ENCODE results near the gene CTNNA2. TPM values are rescaled to one million over a fixed set of nuclear protein-coding genes. Genes with fewer than 3 reads are reported as not detected.
A peak's percentile ranks its signal among the peaks of the same experiment; 100 is the strongest.

Gene CTNNA2
- total RNA-seq, 1 experiment from 2014 or later: 2.6 TPM

GRCh38 chr2:79630060-79630459, 117.2 kb downstream of the CTNNA2 start:
- Histone ChIP-seq H3K36me3 (replicated peaks; ENCODE audit: control insufficient read depth, insufficient read depth, low read length) (no peaks in the 10 kb centered on the region), H3K4me3 (ENCODE audit: insufficient read depth, low read depth, low read length) (no peak overlapping the region), H3K27me3 (ENCODE audit: control insufficient read depth, insufficient read depth, low read length) (no peaks in the 10 kb centered on the region)
- DNase-seq: no peak

DNA sequence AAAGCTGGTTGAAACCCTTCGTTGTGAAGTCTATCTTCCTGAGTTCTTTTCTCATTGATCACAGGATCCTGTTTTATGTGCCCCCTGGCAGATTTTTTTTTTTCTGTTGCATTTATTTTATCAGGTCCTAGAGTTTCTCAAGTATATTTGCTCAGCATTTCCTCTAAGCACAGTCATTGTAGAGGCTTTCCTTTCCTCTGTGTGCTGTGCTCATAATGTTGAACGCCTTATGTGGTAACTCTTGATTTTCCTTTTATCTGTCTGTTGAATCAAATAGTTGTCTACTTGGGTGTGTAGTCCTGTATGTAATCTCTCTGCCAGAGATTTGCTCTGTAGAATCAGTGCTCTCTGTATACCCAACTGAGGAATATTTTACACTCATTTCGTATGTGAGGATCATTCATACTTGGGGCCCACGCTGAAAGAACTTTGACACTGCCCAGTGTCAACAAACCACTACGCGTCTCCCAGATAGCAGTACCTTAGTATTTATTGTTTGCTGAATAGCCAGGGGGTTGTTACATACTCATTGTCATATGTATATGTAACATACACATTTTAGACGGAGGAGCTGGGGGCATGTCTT, 118.2 kb downstream of the CTNNA2 start:
- no peaks in the 10 kb centered on the region for H3K36me3 ChIP-seq (replicated peaks; ENCODE audit: control insufficient read depth, insufficient read depth, low read length)
- no peaks in the 10 kb centered on the region for H3K27me3 ChIP-seq (ENCODE audit: control insufficient read depth, insufficient read depth, low read length)
- no peak overlapping the region for H3K4me3 ChIP-seq (ENCODE audit: insufficient read depth, low read depth, low read length)
- no peak for DNase-seq

GRCh38 chr2:79638410-79638809, 125.6 kb downstream of the CTNNA2 start:
- no peaks in the 10 kb centered on the region for H3K27me3 ChIP-seq (ENCODE audit: control insufficient read depth, insufficient read depth, low read length)
- no peak overlapping the region for H3K4me3 ChIP-seq (ENCODE audit: insufficient read depth, low read depth, low read length)
- no peak for DNase-seq
- no peaks in the 10 kb centered on the region for H3K36me3 ChIP-seq (replicated peaks; ENCODE audit: control insufficient read depth, insufficient read depth, low read length)

- DNase-seq: no peak
- Histone ChIP-seq H3K36me3 (replicated peaks; ENCODE audit: control insufficient read depth, insufficient read depth, low read length) (no peaks in the 10 kb centered on the region), H3K4me3 (ENCODE audit: insufficient read depth, low read depth, low read length) (no peak overlapping the region), H3K27me3 (ENCODE audit: control insufficient read depth, insufficient read depth, low read length) (no peaks in the 10 kb centered on the region)
Observed at GRCh38 chr2:79638954-79639353, 126.1 kb downstream of the CTNNA2 start.

DNA sequence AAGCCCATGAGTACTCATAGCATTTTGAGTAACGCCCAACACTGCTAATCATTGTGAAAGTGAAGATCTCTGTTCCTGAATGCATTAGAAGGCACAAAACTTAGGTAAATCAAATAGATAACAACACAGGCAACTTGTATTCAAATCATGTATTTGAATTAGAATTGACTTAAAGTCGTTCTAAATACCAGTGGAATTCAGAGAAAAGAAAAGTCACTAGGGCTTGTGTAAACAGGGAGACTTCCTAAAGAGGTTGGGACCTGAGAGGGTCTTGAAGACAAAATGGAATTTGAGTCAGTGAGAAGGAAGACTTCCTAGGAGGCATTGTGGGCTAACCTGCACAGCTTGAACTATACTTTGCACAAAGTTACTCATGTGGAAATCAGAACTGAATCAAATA, 127.2 kb downstream of the CTNNA2 start:
- H3K4me3 ChIP-seq (ENCODE audit: insufficient read depth, low read depth, low read length): no peak overlapping the region
- H3K36me3 ChIP-seq (replicated peaks; ENCODE audit: control insufficient read depth, insufficient read depth, low read length): no peaks in the 10 kb centered on the region
- peak; percentile 26 for DNase-seq

DNA sequence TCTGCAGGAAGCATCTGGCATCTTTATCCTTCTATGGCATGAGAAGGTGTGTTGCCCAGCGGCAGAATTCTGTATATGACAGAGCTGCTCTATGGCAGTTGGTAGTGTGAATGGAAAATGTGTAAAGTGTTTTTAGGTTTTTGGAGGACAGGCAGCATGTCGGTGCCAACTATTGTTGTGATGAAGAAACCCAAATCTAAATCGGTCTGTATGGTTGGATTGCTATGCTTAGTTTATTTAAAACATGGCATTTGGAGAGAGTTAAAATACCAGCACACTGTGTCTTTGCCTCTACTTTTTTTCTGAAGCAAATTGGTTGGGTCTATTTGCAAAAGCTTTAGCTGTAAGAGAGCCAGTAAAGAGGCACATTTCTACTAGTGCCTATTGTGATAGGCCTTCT, 136.7 kb downstream of the CTNNA2 start:
- Histone ChIP-seq H3K36me3 (replicated peaks; ENCODE audit: control insufficient read depth, insufficient read depth, low read length) (no peaks in the 10 kb centered on the region), H3K4me3 (ENCODE audit: insufficient read depth, low read depth, low read length) (no peak overlapping the region), H3K27me3 (ENCODE audit: control insufficient read depth, insufficient read depth, low read length) (no peaks in the 10 kb centered on the region)
- DNase-seq: no peak

More for the DNA sequence above, 127.2 kb downstream of the CTNNA2 start:
- no peaks in the 10 kb centered on the region for H3K27me3 ChIP-seq (ENCODE audit: control insufficient read depth, insufficient read depth, low read length)

DNA sequence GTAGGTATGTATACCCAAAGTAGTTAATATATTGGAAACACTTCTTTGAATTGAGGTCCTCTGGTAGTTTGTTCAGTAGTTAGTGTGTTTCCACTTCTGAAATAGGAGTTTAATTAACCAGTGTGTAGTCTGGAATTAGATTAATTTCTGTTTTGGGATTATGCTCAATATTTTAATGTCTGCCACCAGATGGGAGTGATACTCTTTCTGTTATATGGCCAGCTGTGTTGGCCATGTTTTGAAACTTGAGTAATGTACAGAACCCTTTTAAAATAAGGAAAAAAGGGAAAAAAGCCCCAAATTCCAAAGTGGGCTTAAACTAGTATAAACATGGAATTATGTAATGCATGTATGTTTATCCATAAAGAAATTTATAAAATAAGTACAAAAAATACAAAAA, 147.7 kb downstream of the CTNNA2 start:
- H3K27me3 ChIP-seq (ENCODE audit: control insufficient read depth, insufficient read depth, low read length): no peaks in the 10 kb centered on the region
- H3K4me3 ChIP-seq (ENCODE audit: insufficient read depth, low read depth, low read length): no peak overlapping the region
- DNase-seq: no peak
- no peaks in the 10 kb centered on the region for H3K36me3 ChIP-seq (replicated peaks; ENCODE audit: control insufficient read depth, insufficient read depth, low read length)

DNA sequence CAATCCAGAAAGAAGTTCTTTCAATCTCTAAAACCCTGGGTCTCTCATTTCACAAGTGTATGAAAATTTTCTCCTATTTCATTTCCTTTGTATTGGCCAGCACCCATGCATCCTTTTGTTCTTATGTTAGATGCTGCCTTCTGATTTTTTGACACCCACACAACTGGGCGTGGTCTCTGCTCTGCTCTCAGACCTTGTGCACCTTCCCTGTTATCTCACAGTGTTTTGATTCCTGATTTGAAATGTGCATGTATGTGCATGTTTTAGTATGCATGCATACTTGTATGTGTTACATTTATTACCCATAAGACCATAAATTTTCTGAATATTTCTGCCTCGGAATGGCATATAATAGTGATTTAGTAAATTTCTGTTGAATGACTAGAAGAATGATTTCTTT, 152.2 kb downstream of the CTNNA2 start:
- no peaks in the 10 kb centered on the region for H3K36me3 ChIP-seq (replicated peaks; ENCODE audit: control insufficient read depth, insufficient read depth, low read length)
- H3K4me3 ChIP-seq (ENCODE audit: insufficient read depth, low read depth, low read length): no peak overlapping the region
- H3K27me3 ChIP-seq (ENCODE audit: control insufficient read depth, insufficient read depth, low read length): no peaks in the 10 kb centered on the region
- DNase-seq: no peak

DNA sequence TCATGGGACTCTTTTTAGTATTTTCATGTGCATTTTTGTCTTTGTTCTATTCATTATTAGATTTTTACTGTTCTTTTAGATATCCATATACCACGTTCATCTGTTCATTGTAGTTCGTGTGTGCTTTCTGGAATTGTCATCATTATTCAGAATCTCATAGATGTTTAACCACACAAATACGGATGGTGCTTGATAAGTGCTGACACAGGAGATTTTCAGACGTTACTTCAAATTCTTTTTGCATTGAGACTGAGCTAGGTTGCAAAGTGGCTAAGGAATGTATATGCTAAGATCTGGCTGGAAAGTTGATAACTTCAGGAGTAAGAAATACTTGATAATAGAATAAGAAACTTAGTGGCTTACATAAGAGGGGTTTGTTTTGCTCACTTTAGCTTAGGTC, 153.6 kb downstream of the CTNNA2 start:
- Histone ChIP-seq H3K27me3 (ENCODE audit: control insufficient read depth, insufficient read depth, low read length) (no peaks in the 10 kb centered on the region), H3K36me3 (replicated peaks; ENCODE audit: control insufficient read depth, insufficient read depth, low read length) (no peaks in the 10 kb centered on the region), H3K4me3 (ENCODE audit: insufficient read depth, low read depth, low read length) (no peak overlapping the region)
- no peak for DNase-seq

GRCh38 chr2:79669714-79670113, 156.9 kb downstream of the CTNNA2 start:
- DNase-seq: no peak
- Histone ChIP-seq H3K4me3 (ENCODE audit: insufficient read depth, low read depth, low read length) (no peak overlapping the region), H3K36me3 (replicated peaks; ENCODE audit: control insufficient read depth, insufficient read depth, low read length) (no peaks in the 10 kb centered on the region), H3K27me3 (ENCODE audit: control insufficient read depth, insufficient read depth, low read length) (no peaks in the 10 kb centered on the region)

DNA sequence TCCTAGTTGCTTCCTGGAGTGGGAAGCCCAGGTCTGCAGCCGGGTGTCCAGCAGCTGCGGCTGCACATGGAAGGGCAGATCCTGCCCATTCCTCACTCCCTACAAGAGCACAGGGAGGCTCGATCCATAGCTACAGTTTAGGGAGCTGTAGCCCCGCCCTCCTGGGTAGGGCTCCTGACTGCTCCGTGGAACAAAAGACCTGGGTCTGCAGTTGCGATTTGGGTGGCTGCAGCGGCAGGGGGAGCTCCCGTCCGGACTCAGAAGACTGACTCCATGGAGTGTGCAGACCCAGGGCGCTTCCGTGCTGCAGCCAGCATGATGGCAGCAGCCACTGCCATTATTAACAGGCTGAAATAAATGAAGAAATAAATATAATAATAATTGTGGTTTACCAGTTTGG, 157.3 kb downstream of the CTNNA2 start:
- H3K27me3 ChIP-seq (ENCODE audit: control insufficient read depth, insufficient read depth, low read length): no peaks in the 10 kb centered on the region
- peak; percentile 84 for DNase-seq
- no peaks in the 10 kb centered on the region for H3K36me3 ChIP-seq (replicated peaks; ENCODE audit: control insufficient read depth, insufficient read depth, low read length)
- H3K4me3 ChIP-seq (ENCODE audit: insufficient read depth, low read depth, low read length): no peak overlapping the region

GRCh38 chr2:79686884-79687283, 174.0 kb downstream of the CTNNA2 start:
- Histone ChIP-seq H3K4me3 (ENCODE audit: insufficient read depth, low read depth, low read length) (no peak overlapping the region), H3K27me3 (ENCODE audit: control insufficient read depth, insufficient read depth, low read length) (no peaks in the 10 kb centered on the region), H3K36me3 (replicated peaks; ENCODE audit: control insufficient read depth, insufficient read depth, low read length) (no peaks in the 10 kb centered on the region)
- no peak for DNase-seq

- Histone ChIP-seq H3K27me3 (ENCODE audit: control insufficient read depth, insufficient read depth, low read length) (no peaks in the 10 kb centered on the region), H3K36me3 (replicated peaks; ENCODE audit: control insufficient read depth, insufficient read depth, low read length) (no peaks in the 10 kb centered on the region), H3K4me3 (ENCODE audit: insufficient read depth, low read depth, low read length) (no peak overlapping the region)
- DNase-seq: no peak
Observed at GRCh38 chr2:79695248-79695647, 182.4 kb downstream of the CTNNA2 start.

- no peaks in the 10 kb centered on the region for H3K36me3 ChIP-seq (replicated peaks; ENCODE audit: control insufficient read depth, insufficient read depth, low read length)
- no peak for DNase-seq
- H3K27me3 ChIP-seq (ENCODE audit: control insufficient read depth, insufficient read depth, low read length): no peaks in the 10 kb centered on the region
Observed at GRCh38 chr2:79697200-79697599, 184.3 kb downstream of the CTNNA2 start.

DNA sequence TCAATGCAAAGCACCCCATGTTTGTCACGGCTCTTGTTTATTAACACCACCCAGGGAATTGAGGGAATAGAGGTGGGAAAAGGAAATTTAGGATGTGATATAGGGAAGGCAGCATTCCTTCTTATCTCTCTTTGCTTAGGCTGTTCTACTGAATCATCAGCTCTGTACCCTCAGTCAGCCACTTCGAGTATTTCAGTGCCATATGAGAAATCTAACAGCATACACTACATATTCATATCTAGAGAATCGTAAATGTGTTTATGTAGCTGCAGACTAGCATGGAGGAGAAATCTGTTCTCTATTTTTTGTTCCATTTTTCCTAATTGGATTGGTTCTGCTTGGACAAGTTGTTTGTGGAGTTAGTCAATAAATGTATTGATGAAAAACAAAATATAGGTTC, 187.8 kb downstream of the CTNNA2 start:
- no peaks in the 10 kb centered on the region for H3K36me3 ChIP-seq (replicated peaks; ENCODE audit: control insufficient read depth, insufficient read depth, low read length)
- H3K27me3 ChIP-seq (ENCODE audit: control insufficient read depth, insufficient read depth, low read length): no peaks in the 10 kb centered on the region
- H3K4me3 ChIP-seq (ENCODE audit: insufficient read depth, low read depth, low read length): no peak overlapping the region
- no peak for DNase-seq

More at GRCh38 chr2:79697200-79697599, 184.3 kb downstream of the CTNNA2 start:
- H3K4me3 ChIP-seq (ENCODE audit: insufficient read depth, low read depth, low read length): no peak overlapping the region

DNA sequence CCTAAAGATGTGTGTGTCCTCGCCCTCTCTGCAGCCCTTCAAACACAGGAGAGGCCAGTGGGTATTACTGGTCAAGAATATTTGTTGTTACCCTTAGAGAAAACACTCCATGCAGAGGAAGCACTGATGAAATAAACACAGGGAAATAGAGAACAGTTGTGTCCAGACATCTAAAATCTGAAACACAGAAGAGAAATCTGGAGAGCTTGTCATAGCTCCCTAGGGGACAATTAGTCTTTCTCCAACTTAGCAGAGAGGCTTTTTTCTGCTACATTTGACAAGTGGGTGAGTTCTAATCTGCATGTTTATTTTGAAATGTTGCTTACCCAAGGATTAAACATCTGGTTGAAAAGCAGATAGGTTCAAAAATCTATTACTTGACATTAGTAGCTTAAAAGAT, 190.1 kb downstream of the CTNNA2 start:
- no peak for DNase-seq
- no peaks in the 10 kb centered on the region for H3K36me3 ChIP-seq (replicated peaks; ENCODE audit: control insufficient read depth, insufficient read depth, low read length)

More for the DNA sequence above, 190.1 kb downstream of the CTNNA2 start:
- Histone ChIP-seq H3K4me3 (ENCODE audit: insufficient read depth, low read depth, low read length) (no peak overlapping the region), H3K27me3 (ENCODE audit: control insufficient read depth, insufficient read depth, low read length) (no peaks in the 10 kb centered on the region)
